ENCODE results near the gene RASGEF1B.

Gene RASGEF1B

GRCh38 chr4:81460834-81461233 is 10.9 kb downstream of the RASGEF1B start:
- no peak for TF ChIP-seq CTCF (IDR thresholded peaks at IDR 0.05; ENCODE audit: low read depth, low read length)

GRCh38 chr4:81460191-81460701 is 11.5 kb downstream of the RASGEF1B start:
- no peak overlapping the region for H3K4me3 ChIP-seq (ENCODE audit: low read depth, low read length)
- TF ChIP-seq CTCF (IDR thresholded peaks at IDR 0.05; ENCODE audit: low read depth, low read length), result no peak

More at GRCh38 chr4:81460834-81461233, 10.9 kb downstream of the RASGEF1B start:
- no peak overlapping the region for H3K4me3 ChIP-seq (ENCODE audit: low read depth, low read length)

- TF ChIP-seq CTCF (IDR thresholded peaks at IDR 0.05; ENCODE audit: low read depth, low read length), result no peak
- no peak overlapping the region for H3K4me3 ChIP-seq (ENCODE audit: low read depth, low read length)
These were observed 12.5 kb downstream of the RASGEF1B start for GRCh38 chr4:81459228-81459627.

GRCh38 chr4:81457921-81458520 is 13.7 kb downstream of the RASGEF1B start:
- H3K4me3 ChIP-seq (ENCODE audit: low read depth, low read length), result no peak overlapping the region
- TF ChIP-seq CTCF (IDR thresholded peaks at IDR 0.05; ENCODE audit: low read depth, low read length), result no peak

GRCh38 chr4:81457345-81457744 is 14.4 kb downstream of the RASGEF1B start:
- no peak overlapping the region for H3K4me3 ChIP-seq (ENCODE audit: low read depth, low read length)
- TF ChIP-seq CTCF (IDR thresholded peaks at IDR 0.05; ENCODE audit: low read depth, low read length), result no peak

- no peak for TF ChIP-seq CTCF (IDR thresholded peaks at IDR 0.05; ENCODE audit: low read depth, low read length)
- no peak overlapping the region for H3K4me3 ChIP-seq (ENCODE audit: low read depth, low read length)
These were observed 15.8 kb downstream of the RASGEF1B start for GRCh38 chr4:81455897-81456296.

- TF ChIP-seq CTCF (IDR thresholded peaks at IDR 0.05; ENCODE audit: low read depth, low read length), result no peak
- no peak overlapping the region for H3K4me3 ChIP-seq (ENCODE audit: low read depth, low read length)
These were observed 16.8 kb downstream of the RASGEF1B start for GRCh38 chr4:81454948-81455347.
